ENCODE data around the gene IGFLR1. TPM values are rescaled to one million over a fixed set of nuclear protein-coding genes. Genes with fewer than 3 reads are reported as not detected.

Gene IGFLR1
- total RNA-seq, 1 donor: 1.9 TPM

GRCh38 chr19:35713904-35714495 is 28.3 kb downstream of the IGFLR1 start:
- no peak overlapping the region for H3K4me3 ChIP-seq (ENCODE audit: low read depth, low read length)
- TF ChIP-seq CTCF (IDR thresholded peaks at IDR 0.05; ENCODE audit: insufficient read depth, low read length): no peak
- no peak for DNase-seq (ENCODE audit: low read depth)

- no peak overlapping the region for H3K4me3 ChIP-seq (ENCODE audit: low read depth, low read length)
- no peak for TF ChIP-seq CTCF (IDR thresholded peaks at IDR 0.05; ENCODE audit: insufficient read depth, low read length)
- DNase-seq (ENCODE audit: low read depth): no peak
Observed at GRCh38 chr19:35713506-35713850, 28.8 kb downstream of the IGFLR1 start.

GRCh38 chr19:35712567-35713505 is 29.4 kb downstream of the IGFLR1 start:
- no peak for DNase-seq (ENCODE audit: low read depth)
- H3K4me3 ChIP-seq (ENCODE audit: low read depth, low read length): no peak overlapping the region
- TF ChIP-seq CTCF (IDR thresholded peaks at IDR 0.05; ENCODE audit: insufficient read depth, low read length): no peak

GRCh38 chr19:35710784-35711723 is 31.2 kb downstream of the IGFLR1 start:
- no peak for DNase-seq (ENCODE audit: low read depth)
- no peak overlapping the region for H3K4me3 ChIP-seq (ENCODE audit: low read depth, low read length)
- no peak for TF ChIP-seq CTCF (IDR thresholded peaks at IDR 0.05; ENCODE audit: insufficient read depth, low read length)

- no peak overlapping the region for H3K4me3 ChIP-seq (ENCODE audit: low read depth, low read length)
- DNase-seq (ENCODE audit: low read depth): no peak
- no peak for TF ChIP-seq CTCF (IDR thresholded peaks at IDR 0.05; ENCODE audit: insufficient read depth, low read length)
Observed at GRCh38 chr19:35708391-35708790, 33.9 kb downstream of the IGFLR1 start.

GRCh38 chr19:35704218-35704617 is 38.0 kb downstream of the IGFLR1 start, which contains the start of gene ZBTB32:
TSS of gene ZBTB32 (plus strand) at chr19:35704558. CDS start at chr19:35714627, 10,069 bp downstream.
- no peak for TF ChIP-seq CTCF (IDR thresholded peaks at IDR 0.05; ENCODE audit: insufficient read depth, low read length)
- peak; percentile 46 for DNase-seq (ENCODE audit: low read depth)
- no peak within 1 kb of the TSS for H3K4me3 ChIP-seq (ENCODE audit: low read depth, low read length)
